SU-DHL-6 (cell line): ENCODE data around the gene COL17A1.

Source experiments
- H2AFZ ChIP-seq: fragments of 200-600 bp; sonication (generic); 2 replicates; pipeline ENCODE4 v1.6.1; 2014; ENCODE audit warnings: low read depth, mild to moderate bottlenecking, moderate library complexity, mixed read lengths, antibody characterized with exemption, low read length; ENCODE audit not compliant: severe bottlenecking
- H3F3A ChIP-seq: fragments of 200-600 bp; shearing (Covaris generic); 2 replicates; pipeline ENCODE4 v1.6.0; 2016; ENCODE audit warnings: antibody characterized with exemption, mild to moderate bottlenecking; ENCODE audit not compliant: insufficient read depth
- H3K27ac ChIP-seq: fragments of 200-600 bp; sonication (generic); 2 replicates; pipeline ENCODE4 v1.5.1; 2016; ENCODE audit warnings: low read depth, mild to moderate bottlenecking, low read length, moderate library complexity, mixed read lengths
- H3K27me3 ChIP-seq: fragments of 200-600 bp; sonication (generic), shearing (Covaris generic); 2 replicates; pipeline ENCODE4 v1.6.0; 2014; ENCODE audit warnings: mild to moderate bottlenecking, low read length
- H3K36me3 ChIP-seq: fragments of 200-600 bp; sonication (generic); 2 replicates; pipeline ENCODE4 v1.6.1; 2014; ENCODE audit warnings: mild to moderate bottlenecking, low read length, mixed read lengths
- H3K4me2 ChIP-seq: fragments of 300-600, 200-600 bp; shearing (Covaris generic), sonication (generic); 2 replicates; pipeline ENCODE4 v1.6.0; 2014; ENCODE audit warnings: low read length, low read depth, mild to moderate bottlenecking; ENCODE audit not compliant: poor library complexity, severe bottlenecking
- H3K4me3 ChIP-seq: fragments of 200-600 bp; sonication (generic); 2 replicates; pipeline ENCODE4 v1.5.1; 2014; ENCODE audit warnings: antibody characterized with exemption, low read length, mild to moderate bottlenecking, mixed read lengths; ENCODE audit not compliant: insufficient read depth, poor library complexity, severe bottlenecking
- H3K79me2 ChIP-seq: fragments of 200-600 bp; sonication (generic); 2 replicates; pipeline ENCODE4 v1.6.1; 2014; ENCODE audit warnings: mild to moderate bottlenecking, low read length, moderate library complexity; ENCODE audit not compliant: insufficient read depth
- H3K9ac ChIP-seq: fragments of 200-600 bp; sonication (generic); 2 replicates; pipeline ENCODE4 v1.7.0; 2014; ENCODE audit warnings: mild to moderate bottlenecking, low read length
- H3K9me2 ChIP-seq: fragments of 200-600 bp; sonication (generic); replicated peaks from 2 replicates; pipeline ENCODE4 v1.6.1; 2014; ENCODE audit warnings: low read length; ENCODE audit not compliant: insufficient read depth
- H3K9me3 ChIP-seq: fragments of 200-600 bp; sonication (generic); 2 replicates; pipeline ENCODE4 v1.6.1; 2014; ENCODE audit warnings: low read length, mixed read lengths; ENCODE audit not compliant: insufficient read depth
- H4K20me1 ChIP-seq: fragments of 200-600 bp; sonication (generic); 2 replicates; pipeline ENCODE4 v1.6.1; 2014; ENCODE audit warnings: low read depth, mild to moderate bottlenecking, antibody characterized with exemption, low read length, moderate library complexity, mixed read lengths
- EZH2phosphoT487 ChIP-seq: fragments of 200-600 bp; sonication (generic), shearing (Covaris generic); conservative IDR thresholded peaks from 2 replicates; pipeline ENCODE4 v1.6.1; 2018; ENCODE audit warnings: mild to moderate bottlenecking, antibody characterized with exemption, low read length, moderate library complexity, mixed read lengths
- TF ChIP-seq, protein P1 (sequence below): fragments of 200-600 bp; sonication (generic); IDR thresholded peaks from one replicate; pipeline ENCODE4 v1.5.1; 2017; ENCODE audit warnings: antibody characterized with exemption, mild to moderate bottlenecking, low read length, moderate library complexity; ENCODE audit not compliant: insufficient read depth, poor library complexity, severe bottlenecking

Gene COL17A1

DNA sequence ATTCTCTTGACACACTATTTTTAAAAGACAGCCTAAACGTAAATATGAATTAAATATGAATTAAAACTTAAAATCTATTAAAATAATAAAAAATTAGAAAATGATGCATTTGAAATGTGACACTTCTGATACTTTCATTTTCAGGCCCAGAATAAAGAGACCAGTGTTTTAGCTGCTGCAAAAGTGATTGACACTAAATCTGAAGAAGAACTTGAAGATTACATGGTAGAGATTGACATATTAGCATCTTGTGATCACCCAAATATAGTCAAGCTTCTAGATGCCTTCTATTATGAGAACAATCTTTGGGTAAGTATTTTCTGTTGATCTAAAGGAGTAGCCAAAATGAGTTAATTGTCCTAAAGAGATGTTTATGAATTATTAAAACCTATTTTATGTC, 95.1 kb downstream of the COL17A1 start:
- H3K79me2 ChIP-seq: peaks cover 29% of the 10 kb centered on the region
- H3K9ac ChIP-seq: no peak overlapping the region
- TF ChIP-seq, protein P1, sequence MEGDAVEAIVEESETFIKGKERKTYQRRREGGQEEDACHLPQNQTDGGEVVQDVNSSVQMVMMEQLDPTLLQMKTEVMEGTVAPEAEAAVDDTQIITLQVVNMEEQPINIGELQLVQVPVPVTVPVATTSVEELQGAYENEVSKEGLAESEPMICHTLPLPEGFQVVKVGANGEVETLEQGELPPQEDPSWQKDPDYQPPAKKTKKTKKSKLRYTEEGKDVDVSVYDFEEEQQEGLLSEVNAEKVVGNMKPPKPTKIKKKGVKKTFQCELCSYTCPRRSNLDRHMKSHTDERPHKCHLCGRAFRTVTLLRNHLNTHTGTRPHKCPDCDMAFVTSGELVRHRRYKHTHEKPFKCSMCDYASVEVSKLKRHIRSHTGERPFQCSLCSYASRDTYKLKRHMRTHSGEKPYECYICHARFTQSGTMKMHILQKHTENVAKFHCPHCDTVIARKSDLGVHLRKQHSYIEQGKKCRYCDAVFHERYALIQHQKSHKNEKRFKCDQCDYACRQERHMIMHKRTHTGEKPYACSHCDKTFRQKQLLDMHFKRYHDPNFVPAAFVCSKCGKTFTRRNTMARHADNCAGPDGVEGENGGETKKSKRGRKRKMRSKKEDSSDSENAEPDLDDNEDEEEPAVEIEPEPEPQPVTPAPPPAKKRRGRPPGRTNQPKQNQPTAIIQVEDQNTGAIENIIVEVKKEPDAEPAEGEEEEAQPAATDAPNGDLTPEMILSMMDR: no peak
- no peak for TF ChIP-seq EZH2phosphoT487
- H3K4me3 ChIP-seq: no peak overlapping the region
- no peaks in the 10 kb centered on the region for H3K9me2 ChIP-seq
- H3K36me3 ChIP-seq: peaks cover 14% of the 10 kb centered on the region; the same call in 1 of the 2 replicates
- no peak overlapping the region for H3K4me2 ChIP-seq
- no peaks in the 10 kb centered on the region for H4K20me1 ChIP-seq
- no peaks in the 10 kb centered on the region for H3K9me3 ChIP-seq
- H2AFZ ChIP-seq: no peak overlapping the region
- no peaks in the 10 kb centered on the region for H3K27me3 ChIP-seq
- H3F3A ChIP-seq: 0 out of 2 replicates have a peak, but pooled peaks cover 5% of the 10 kb centered on the region
- H3K27ac ChIP-seq: no peak overlapping the region

DNA sequence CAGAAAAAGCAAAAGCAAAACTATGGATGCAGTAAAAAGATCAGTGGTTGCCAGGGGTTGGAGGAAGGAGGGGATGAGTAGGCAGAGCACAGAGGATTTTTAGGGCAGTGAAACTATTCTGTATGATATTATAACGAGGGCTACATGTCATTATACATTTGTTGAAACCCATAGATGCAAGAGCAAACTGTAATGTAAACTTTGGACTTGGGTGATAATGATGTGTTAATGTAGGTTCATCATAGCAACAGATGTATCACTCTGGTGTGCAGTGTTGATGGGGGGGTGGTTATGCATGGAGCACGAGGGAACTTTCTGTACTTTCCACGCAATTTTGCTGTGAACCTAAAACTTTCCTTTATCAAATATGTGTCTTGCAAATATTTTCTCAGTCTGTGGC, 95.6 kb downstream of the COL17A1 start:
- Histone ChIP-seq H3K36me3 (peaks cover 14% of the 10 kb centered on the region; the same call in 1 of the 2 replicates), H2AFZ (no peak overlapping the region), H4K20me1 (no peaks in the 10 kb centered on the region), H3F3A (0 out of 2 replicates have a peak, but pooled peaks cover 5% of the 10 kb centered on the region), H3K9ac (no peak overlapping the region), H3K79me2 (peaks cover 32% of the 10 kb centered on the region), H3K9me2 (no peaks in the 10 kb centered on the region), H3K4me3 (no peak overlapping the region), H3K9me3 (no peaks in the 10 kb centered on the region), H3K27me3 (no peaks in the 10 kb centered on the region), H3K27ac (no peak overlapping the region), H3K4me2 (no peak overlapping the region)
- TF ChIP-seq EZH2phosphoT487: no peak

DNA sequence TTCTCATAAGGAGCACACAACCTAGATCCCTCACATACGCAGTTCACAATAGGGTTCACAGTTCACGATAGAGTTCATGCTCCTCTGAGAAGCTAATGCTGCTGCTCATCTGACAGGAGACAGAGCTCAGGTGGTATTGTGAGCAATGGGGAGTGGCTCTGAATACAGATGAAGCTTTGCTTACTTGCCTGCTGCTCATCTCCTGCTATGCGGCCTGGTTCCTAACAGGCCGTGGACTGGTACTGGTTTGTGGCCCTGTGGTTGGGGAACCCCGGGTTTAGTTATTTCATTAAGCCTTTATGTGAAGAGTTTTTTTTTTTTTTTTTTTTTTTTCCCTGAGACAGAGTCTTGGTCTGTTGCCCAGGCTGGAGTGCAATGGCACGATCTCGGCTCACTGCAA, 99.3 kb downstream of the COL17A1 start:
- Histone ChIP-seq H3K4me3 (no peak overlapping the region), H3F3A (0 out of 2 replicates have a peak, but pooled peaks cover 3% of the 10 kb centered on the region), H3K9ac (no peak overlapping the region), H3K79me2 (peaks cover 68% of the 10 kb centered on the region), H3K27ac (no peak overlapping the region), H4K20me1 (no peaks in the 10 kb centered on the region), H3K4me2 (no peak overlapping the region), H3K9me2 (no peaks in the 10 kb centered on the region), H3K9me3 (no peaks in the 10 kb centered on the region), H3K27me3 (no peaks in the 10 kb centered on the region), H2AFZ (no peak overlapping the region), H3K36me3 (peaks cover 3% of the 10 kb centered on the region; the same call in 1 of the 2 replicates)
- no peak for TF ChIP-seq EZH2phosphoT487
- TF ChIP-seq, protein P1: no peak

DNA sequence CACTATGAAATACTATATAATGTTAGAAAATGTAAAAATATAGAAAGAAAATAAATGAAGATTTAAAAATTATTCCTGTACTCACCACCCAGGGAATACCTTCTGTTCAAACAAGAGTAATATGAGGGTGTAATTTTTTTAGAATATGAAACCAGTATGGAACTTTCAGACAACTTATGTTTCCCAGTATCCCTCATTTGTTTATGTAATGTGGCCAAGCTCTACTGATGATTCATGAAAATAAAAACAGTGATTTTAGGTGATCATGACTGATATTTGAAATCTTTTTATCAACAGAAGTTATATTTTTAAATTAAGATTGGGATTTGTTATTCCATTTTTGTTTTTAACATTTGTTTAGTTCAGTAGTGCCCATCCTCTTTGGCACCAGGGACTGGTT, 100.0 kb downstream of the COL17A1 start:
- Histone ChIP-seq H3K79me2 (peaks cover 74% of the 10 kb centered on the region), H3K9me2 (no peaks in the 10 kb centered on the region), H3K4me2 (no peak overlapping the region), H3K9ac (no peak overlapping the region), H3K4me3 (no peak overlapping the region), H2AFZ (no peak overlapping the region), H4K20me1 (no peaks in the 10 kb centered on the region), H3K36me3 (peaks cover 2% of the 10 kb centered on the region; the same call in 1 of the 2 replicates), H3F3A (0 out of 2 replicates have a peak, but pooled peaks cover 3% of the 10 kb centered on the region), H3K27ac (no peak overlapping the region), H3K27me3 (no peaks in the 10 kb centered on the region), H3K9me3 (no peaks in the 10 kb centered on the region)
- TF ChIP-seq, protein P1: no peak
- TF ChIP-seq EZH2phosphoT487: no peak
